ENCODE measurements around the gene TRAPPC11.
"Not testable (repeated sequence)": the region's sequence is repeated elsewhere in the genome, so short reads cannot be mapped to it uniquely, and the experiment has no call there.

TRAPPC11 gene

GRCh38 chr4:183722731-183723560 is 63.9 kb downstream of the TRAPPC11 start:
- Histone ChIP-seq H3K23ac (ENCODE audit: low read depth, low read length, poor library complexity) (peak overlapping the region; percentile 68), H4K91ac (ENCODE audit: low read depth, low read length, poor library complexity) (no peak overlapping the region), H3K79me1 (ENCODE audit: low read depth, low read length) (peaks cover 3% of the 10 kb centered on the region), H2BK15ac (ENCODE audit: low read length) (peak overlapping the region; percentile 96), H2BK120ac (ENCODE audit: low read depth, low read length) (peak overlapping the region; percentile 31), H2BK5ac (ENCODE audit: low read length) (peak overlapping the region; percentile 24), H3K36me3 (replicated peaks in 1 of 2; ENCODE audit: control insufficient read depth in 2 of 2, insufficient read depth in 2 of 2, low read length in 2 of 2) (no peaks in the 10 kb centered on the region), H3K9me3 (replicated peaks in 1 of 2; ENCODE audit: control insufficient read depth in 2 of 2, insufficient read depth in 1 of 2, low read depth in 1 of 2, low read length in 2 of 2) (no peaks in the 10 kb centered on the region), H2BK12ac (ENCODE audit: low read length) (peak overlapping the region; percentile 84), H3K18ac (ENCODE audit: low read length) (peak overlapping the region; percentile 96), H4K8ac (ENCODE audit: low read depth, low read length) (peak overlapping the region; percentile 65), H3K4ac (ENCODE audit: low read length) (peak overlapping the region; percentile 84), H3K4me1 (ENCODE audit: control insufficient read depth in 2 of 2, insufficient read depth in 1 of 2, low read depth in 1 of 2, low read length in 2 of 2) (peaks cover 3 to 4% of the 10 kb centered on the region in 2 donors), H2AK5ac (ENCODE audit: low read depth, low read length) (peak overlapping the region; percentile 91), H3K9ac (ENCODE audit: low read depth, low read length, poor library complexity) (peak overlapping the region; percentile 81), H3K4me3 (ENCODE audit: low read length in 2 of 2) (peak overlapping the region; percentile 42 to 73), H3K4me2 (ENCODE audit: insufficient read depth, low read length, poor library complexity, severe bottlenecking) (peak overlapping the region; percentile 73), H3K27me3 (ENCODE audit: control insufficient read depth in 3 of 3, insufficient read depth in 3 of 3, low read depth in 1 of 3, low read length in 3 of 3) (peaks cover 2 to 25% (median 5%) of the 10 kb centered on the region in 3 experiments), H3K27ac (replicated peaks; ENCODE audit: low read length) (no peak overlapping the region), H3K14ac (ENCODE audit: low read length) (peak overlapping the region; percentile 25), H2AFZ (ENCODE audit: low read length) (peak overlapping the region; percentile 97)
- peak; percentile 42 for DNase-seq (ENCODE audit: low spot score)
- WGBS, 2 donors (ENCODE audit: extremely low coverage in 2 of 2, insufficient read length in 2 of 2, insufficient replicate concordance in 1 of 2), result no CpG with 5 or more reads among the region's 70 CpGs

- Histone ChIP-seq H3K4ac (ENCODE audit: low read length) (no peak overlapping the region), H3K4me2 (ENCODE audit: insufficient read depth, low read length, poor library complexity, severe bottlenecking) (no peak overlapping the region), H2BK12ac (ENCODE audit: low read length) (no peak overlapping the region), H3K14ac (ENCODE audit: low read length) (peak overlapping the region; percentile 25), H3K9ac (ENCODE audit: low read depth, low read length, poor library complexity) (no peak overlapping the region), H4K91ac (ENCODE audit: low read depth, low read length, poor library complexity) (no peak overlapping the region), H3K4me3 (ENCODE audit: low read length in 2 of 2) (no peak overlapping the region), H3K36me3 (replicated peaks in 1 of 2; ENCODE audit: control insufficient read depth in 2 of 2, insufficient read depth in 2 of 2, low read length in 2 of 2) (no peaks in the 10 kb centered on the region), H3K18ac (ENCODE audit: low read length) (peak overlapping the region; percentile 96), H2BK120ac (ENCODE audit: low read depth, low read length) (no peak overlapping the region), H4K8ac (ENCODE audit: low read depth, low read length) (no peak overlapping the region), H3K23ac (ENCODE audit: low read depth, low read length, poor library complexity) (peak overlapping the region; percentile 68), H2BK5ac (ENCODE audit: low read length) (no peak overlapping the region), H2BK15ac (ENCODE audit: low read length) (no peak overlapping the region), H2AFZ (ENCODE audit: low read length) (peak overlapping the region; percentile 97), H3K79me1 (ENCODE audit: low read depth, low read length) (peaks cover 3% of the 10 kb centered on the region), H3K4me1 (ENCODE audit: control insufficient read depth in 2 of 2, insufficient read depth in 1 of 2, low read depth in 1 of 2, low read length in 2 of 2) (peaks cover 3 to 4% of the 10 kb centered on the region in 2 donors), H2AK5ac (ENCODE audit: low read depth, low read length) (peak overlapping the region; percentile 91), H3K9me3 (replicated peaks in 1 of 2; ENCODE audit: control insufficient read depth in 2 of 2, insufficient read depth in 1 of 2, low read depth in 1 of 2, low read length in 2 of 2) (no peaks in the 10 kb centered on the region), H3K27ac (replicated peaks; ENCODE audit: low read length) (no peak overlapping the region), H3K27me3 (ENCODE audit: control insufficient read depth in 3 of 3, insufficient read depth in 3 of 3, low read depth in 1 of 3, low read length in 3 of 3) (peaks cover 2 to 28% (median 5%) of the 10 kb centered on the region in 3 experiments)
- no peak for DNase-seq (ENCODE audit: low spot score)
- no CpG with 5 or more reads among the region's 12 CpGs for whole genome bisulfite sequencing, 2 donors (ENCODE audit: extremely low coverage in 2 of 2, insufficient read length in 2 of 2, insufficient replicate concordance in 1 of 2)
These were observed 64.6 kb downstream of the TRAPPC11 start for GRCh38 chr4:183723561-183724228.

GRCh38 chr4:183725585-183725984 is 66.5 kb downstream of the TRAPPC11 start:
- H2BK12ac ChIP-seq (ENCODE audit: low read length); H2AK5ac ChIP-seq (ENCODE audit: low read depth, low read length); H2BK15ac ChIP-seq (ENCODE audit: low read length); H3K23ac ChIP-seq (ENCODE audit: low read depth, low read length, poor library complexity); H3K4me3 ChIP-seq (ENCODE audit: low read length in 2 of 2); H2AFZ ChIP-seq (ENCODE audit: low read length); H3K27ac ChIP-seq (replicated peaks; ENCODE audit: low read length); H4K8ac ChIP-seq (ENCODE audit: low read depth, low read length); H3K14ac ChIP-seq (ENCODE audit: low read length); H4K91ac ChIP-seq (ENCODE audit: low read depth, low read length, poor library complexity); DNase-seq (ENCODE audit: low spot score); H2BK120ac ChIP-seq (ENCODE audit: low read depth, low read length); H2BK5ac ChIP-seq (ENCODE audit: low read length); H3K4ac ChIP-seq (ENCODE audit: low read length); H3K36me3 ChIP-seq (replicated peaks in 1 of 2; ENCODE audit: control insufficient read depth in 2 of 2, insufficient read depth in 2 of 2, low read length in 2 of 2); H3K4me1 ChIP-seq (ENCODE audit: control insufficient read depth in 2 of 2, insufficient read depth in 1 of 2, low read depth in 1 of 2, low read length in 2 of 2); H3K4me2 ChIP-seq (ENCODE audit: insufficient read depth, low read length, poor library complexity, severe bottlenecking); H3K79me1 ChIP-seq (ENCODE audit: low read depth, low read length); H3K9me3 ChIP-seq (replicated peaks in 1 of 2; ENCODE audit: control insufficient read depth in 2 of 2, insufficient read depth in 1 of 2, low read depth in 1 of 2, low read length in 2 of 2): not testable (repeated sequence)
- H3K9ac ChIP-seq (ENCODE audit: low read depth, low read length, poor library complexity), result peak overlapping the region; percentile 53
- H3K27me3 ChIP-seq (ENCODE audit: control insufficient read depth in 3 of 3, insufficient read depth in 3 of 3, low read depth in 1 of 3, low read length in 3 of 3), result peaks cover 2 to 30% (median 5%) of the 10 kb centered on the region in 3 experiments
- WGBS, 2 donors (ENCODE audit: extremely low coverage in 2 of 2, insufficient read length in 2 of 2, insufficient replicate concordance in 1 of 2), result no CpG with 5 or more reads among the region's 5 CpGs
- peak overlapping the region; percentile 28 for H3K18ac ChIP-seq (ENCODE audit: low read length)

GRCh38 chr4:183727482-183727881 is 68.4 kb downstream of the TRAPPC11 start:
- no peak overlapping the region for H3K4me2 ChIP-seq (ENCODE audit: insufficient read depth, low read length, poor library complexity, severe bottlenecking)
- no peak overlapping the region for H2BK15ac ChIP-seq (ENCODE audit: low read length)
- no peak overlapping the region for H4K8ac ChIP-seq (ENCODE audit: low read depth, low read length)
- H3K27me3 ChIP-seq (ENCODE audit: control insufficient read depth in 3 of 3, insufficient read depth in 3 of 3, low read depth in 1 of 3, low read length in 3 of 3), result peaks cover 2 to 29% (median 5%) of the 10 kb centered on the region in 3 experiments
- H2AK5ac ChIP-seq (ENCODE audit: low read depth, low read length), result no peak overlapping the region
- H3K27ac ChIP-seq (replicated peaks; ENCODE audit: low read length), result no peak overlapping the region
- no peak overlapping the region for H3K9ac ChIP-seq (ENCODE audit: low read depth, low read length, poor library complexity)
- H3K23ac ChIP-seq (ENCODE audit: low read depth, low read length, poor library complexity), result no peak overlapping the region
- H4K91ac ChIP-seq (ENCODE audit: low read depth, low read length, poor library complexity), result no peak overlapping the region
- H3K36me3 ChIP-seq (replicated peaks in 1 of 2; ENCODE audit: control insufficient read depth in 2 of 2, insufficient read depth in 2 of 2, low read length in 2 of 2), result no peaks in the 10 kb centered on the region
- H2BK120ac ChIP-seq (ENCODE audit: low read depth, low read length), result no peak overlapping the region
- no peaks in the 10 kb centered on the region for H3K9me3 ChIP-seq (replicated peaks in 1 of 2; ENCODE audit: control insufficient read depth in 2 of 2, insufficient read depth in 1 of 2, low read depth in 1 of 2, low read length in 2 of 2)
- no peak overlapping the region for H3K18ac ChIP-seq (ENCODE audit: low read length)
- peaks cover 3% of the 10 kb centered on the region for H3K79me1 ChIP-seq (ENCODE audit: low read depth, low read length)
- no peak overlapping the region for H3K4ac ChIP-seq (ENCODE audit: low read length)
- no peak overlapping the region for H2AFZ ChIP-seq (ENCODE audit: low read length)
- no peak overlapping the region for H3K14ac ChIP-seq (ENCODE audit: low read length)
- no peak overlapping the region for H3K4me3 ChIP-seq (ENCODE audit: low read length in 2 of 2)
- H3K4me1 ChIP-seq (ENCODE audit: control insufficient read depth in 2 of 2, insufficient read depth in 1 of 2, low read depth in 1 of 2, low read length in 2 of 2), result peaks cover 3 to 4% of the 10 kb centered on the region in 2 donors
- no peak overlapping the region for H2BK5ac ChIP-seq (ENCODE audit: low read length)
- no CpG with 5 or more reads among the region's 5 CpGs for WGBS, 2 donors (ENCODE audit: extremely low coverage in 2 of 2, insufficient read length in 2 of 2, insufficient replicate concordance in 1 of 2)
- DNase-seq (ENCODE audit: low spot score), result no peak
- H2BK12ac ChIP-seq (ENCODE audit: low read length), result no peak overlapping the region

All from neuronal stem cell (in vitro differentiated cells).